Hepatocyte (in vitro differentiated cells): ENCODE results near the gene NAV2.

Experiments used
- CTCF ChIP-seq: fragments of 200-600 bp; sonication (generic); IDR thresholded peaks from 2 replicates; pipeline ENCODE4 v1.5.1; 2016; ENCODE audit warnings: antibody characterized with exemption, mild to moderate bottlenecking; ENCODE audit not compliant: poor library complexity
- EZH2 ChIP-seq: fragments of 200-600 bp; sonication (generic); IDR thresholded peaks from 2 replicates; pipeline ENCODE4 v1.6.1; 2016; ENCODE audit warnings: antibody characterized with exemption, mild to moderate bottlenecking, borderline replicate concordance
- EZH2phosphoT487 ChIP-seq: fragments of 200-600 bp; sonication (generic); IDR thresholded peaks from one replicate; pipeline ENCODE4 v1.6.1; 2018; ENCODE audit warnings: antibody characterized with exemption, mild to moderate bottlenecking, low read depth, moderate library complexity; ENCODE audit not compliant: unreplicated experiment, severe bottlenecking

- TF ChIP-seq CTCF (no peak), EZH2 (no peak), EZH2phosphoT487 (no peak)
Measured at GRCh38 chr11:19693146-19693545, 19.5 kb upstream of the NAV2 start.
